BE2C (cell line): ENCODE data around the gene AHI1.
"Not testable (repeated sequence)": the region's sequence is repeated elsewhere in the genome, so short reads cannot be mapped to it uniquely, and the experiment has no call there.

ENCODE experiments used
- DNase-seq: peaks from one replicate; pipeline ENCODE4 v3.0.0-alpha.2; 2020
- H3K27me3 ChIP-seq: fragments of 250-450 bp; sonication (Bioruptor Pico); 2 replicates; pipeline ENCODE4 v1.5.1; 2020; ENCODE audit warnings: mild to moderate bottlenecking
- H3K36me3 ChIP-seq: fragments of 250-450 bp; sonication (Bioruptor Pico); 2 replicates; pipeline ENCODE4 v1.5.1; 2020; ENCODE audit warnings: mild to moderate bottlenecking
- H3K4me1 ChIP-seq: fragments of 250-450 bp; sonication (Bioruptor Pico); 2 replicates; pipeline ENCODE4 v1.5.1; 2020
- H3K4me3 ChIP-seq: 2 replicates; pipeline ENCODE4 v1.5.1; 2011; ENCODE audit warnings: low read depth, low read length
- H3K9me3 ChIP-seq: fragments of 250-450 bp; sonication (Bioruptor Pico); 2 replicates; pipeline ENCODE4 v1.5.1; 2020
- CTCF ChIP-seq: IDR thresholded peaks from 2 replicates; pipeline ENCODE4 v1.5.1; 2012; ENCODE audit warnings: mild to moderate bottlenecking, low read depth, low read length

The AHI1 gene

DNA sequence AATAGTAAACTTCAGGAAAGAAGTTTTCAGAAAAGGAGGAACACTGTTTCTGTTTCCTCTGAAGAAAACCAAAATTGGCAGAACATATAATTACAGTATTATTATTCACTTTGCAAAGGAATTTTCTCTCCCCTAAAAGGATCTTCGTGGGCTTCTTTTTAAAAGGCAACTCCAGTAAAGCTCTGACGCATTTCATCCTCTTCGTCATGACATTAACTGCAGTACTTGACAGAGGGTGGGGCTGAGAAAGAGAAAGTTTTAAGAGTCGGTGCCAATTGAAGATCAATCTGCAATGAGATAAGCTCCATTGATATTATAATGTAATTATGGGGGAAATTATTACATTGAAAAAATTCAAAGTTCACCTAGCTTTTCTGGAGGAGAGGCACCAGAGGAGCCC, 240.7 kb downstream of the AHI1 start:
- no peak for TF ChIP-seq CTCF
- Histone ChIP-seq H3K9me3 (no peaks in the 10 kb centered on the region), H3K4me3 (no peak overlapping the region), H3K36me3 (no peaks in the 10 kb centered on the region), H3K4me1 (no peaks in the 10 kb centered on the region), H3K27me3 (no peaks in the 10 kb centered on the region)
- DNase-seq = no peak

- no peak for TF ChIP-seq CTCF
- Histone ChIP-seq H3K27me3 (no peaks in the 10 kb centered on the region), H3K4me1 (no peaks in the 10 kb centered on the region), H3K36me3 (no peaks in the 10 kb centered on the region), H3K4me3 (no peak overlapping the region), H3K9me3 (no peaks in the 10 kb centered on the region)
- DNase-seq = no peak
Observed at GRCh38 chr6:135254471-135254870, 243.1 kb downstream of the AHI1 start.

GRCh38 chr6:135251498-135252441, 245.8 kb downstream of the AHI1 start:
- no peak for DNase-seq
- no peak overlapping the region for H3K4me3 ChIP-seq
- no peaks in the 10 kb centered on the region for H3K27me3 ChIP-seq

DNA sequence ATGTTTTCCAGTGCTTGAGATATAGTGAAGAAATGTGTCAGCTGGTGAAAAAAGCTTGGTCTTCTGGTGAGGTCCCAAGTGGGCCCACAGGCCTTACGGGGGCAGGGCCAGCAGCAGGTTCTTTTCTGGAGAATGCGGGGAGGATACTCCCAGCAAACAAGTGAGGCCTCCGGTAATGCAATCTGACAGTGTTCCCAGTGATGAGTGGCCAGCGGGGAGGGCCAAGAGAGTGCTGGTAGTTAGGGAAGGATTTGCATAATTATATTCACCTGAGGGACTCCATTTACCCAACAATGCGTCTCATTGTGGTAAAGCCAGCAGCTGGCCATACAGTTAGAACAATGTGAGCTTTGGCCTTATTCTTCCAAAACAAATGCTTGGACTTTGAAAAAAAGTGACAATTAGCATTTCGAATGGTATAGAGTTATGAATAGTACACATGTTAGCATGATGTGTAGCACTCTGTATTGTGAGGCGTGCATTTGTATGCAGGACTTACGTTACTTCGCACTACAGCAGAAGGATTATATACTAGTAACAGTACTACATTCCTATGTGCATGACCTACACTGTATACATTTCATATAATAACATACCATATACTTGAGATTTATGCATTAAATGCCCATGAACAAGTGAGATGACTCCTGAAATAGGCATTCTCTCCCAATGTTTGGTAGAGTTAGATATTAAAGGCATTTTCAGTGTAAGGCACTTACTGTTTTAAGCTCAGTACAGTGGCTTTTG, 246.6 kb downstream of the AHI1 start:
- TF ChIP-seq CTCF = no peak
- Histone ChIP-seq H3K4me3 (no peak overlapping the region), H3K9me3 (no peaks in the 10 kb centered on the region), H3K36me3 (no peaks in the 10 kb centered on the region), H3K27me3 (no peaks in the 10 kb centered on the region), H3K4me1 (no peaks in the 10 kb centered on the region)
- DNase-seq = no peak

More at GRCh38 chr6:135251498-135252441, 245.8 kb downstream of the AHI1 start:
- TF ChIP-seq CTCF = no peak
- Histone ChIP-seq H3K9me3 (no peaks in the 10 kb centered on the region), H3K4me1 (no peaks in the 10 kb centered on the region), H3K36me3 (no peaks in the 10 kb centered on the region)

DNA sequence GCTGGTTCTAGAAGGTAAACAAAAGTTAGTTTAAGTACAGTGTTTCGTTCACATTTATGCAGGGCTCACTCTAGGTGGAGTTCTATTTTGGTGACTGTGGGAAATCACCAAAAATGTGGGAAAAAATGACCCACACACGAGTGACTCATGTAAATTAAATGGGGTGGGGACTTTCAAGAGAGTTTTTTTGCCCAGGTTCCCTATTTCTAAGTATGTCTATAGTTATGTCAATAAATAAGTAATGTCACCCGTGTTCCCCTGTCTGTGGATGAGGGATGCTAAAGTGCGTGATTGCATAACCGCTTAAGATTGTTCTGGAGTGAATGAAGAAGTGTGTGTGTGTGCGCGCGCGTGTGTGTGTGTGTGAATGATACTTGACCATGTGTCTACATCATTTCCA, 247.3 kb downstream of the AHI1 start:
- Histone ChIP-seq H3K36me3 (no peaks in the 10 kb centered on the region), H3K4me1 (no peaks in the 10 kb centered on the region), H3K27me3 (no peaks in the 10 kb centered on the region), H3K9me3 (no peaks in the 10 kb centered on the region), H3K4me3 (no peak overlapping the region)
- DNase-seq = no peak
- no peak for TF ChIP-seq CTCF

DNA sequence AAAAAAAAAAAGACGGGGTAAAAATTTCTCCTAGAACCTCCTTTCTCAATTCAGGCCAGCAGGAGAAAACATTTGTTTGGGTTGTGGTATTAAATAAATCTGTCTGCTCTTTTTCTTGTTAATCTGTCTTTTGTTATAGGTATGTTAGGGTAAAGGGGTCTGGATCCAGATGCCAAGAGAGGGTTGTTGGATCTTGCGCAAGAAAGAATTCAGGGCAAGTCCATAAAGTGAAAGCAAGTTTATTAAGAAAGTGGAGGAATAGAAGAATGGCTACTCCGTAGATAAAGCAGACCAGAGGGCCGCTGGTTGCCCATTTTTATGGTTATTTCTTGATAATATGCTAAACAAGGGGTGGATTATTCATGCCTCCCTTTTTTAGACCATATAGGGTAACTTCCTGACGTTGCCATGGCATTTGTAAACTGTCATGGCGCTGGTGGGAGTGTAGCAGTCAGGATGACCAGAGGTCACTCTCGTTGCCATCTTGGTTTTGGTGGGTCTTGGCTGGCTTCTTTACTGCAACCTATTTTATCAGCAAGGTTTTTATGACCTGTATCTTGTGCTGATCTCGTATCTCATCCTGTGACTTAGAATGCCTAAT, 251.0 kb downstream of the AHI1 start:
- H3K36me3 ChIP-seq = not testable (repeated sequence)

More for the DNA sequence above, 251.0 kb downstream of the AHI1 start:
- H3K4me1 ChIP-seq, H3K27me3 ChIP-seq, H3K9me3 ChIP-seq, DNase-seq, H3K4me3 ChIP-seq: not testable (repeated sequence)
